Activated CD4-positive, alpha-beta T cell treated with anti-CD3 and anti-CD28 coated beads, Interleukin-2, amount 50 U/mL, for 1 hour (primary cell): Measurements from ENCODE around the gene ZFAND3.

Experiments
- DNase-seq: peaks from one replicate; pipeline ENCODE4 v3.0.0-alpha.2; 2020

ZFAND3 gene

GRCh38 chr6:37819177-37819801 lies at the start of gene ZFAND3:
Gene ZFAND3, plus strand, starts transcription at chr6:37819727. Its CDS starts 219 bp downstream, at chr6:37819946.
- peak; percentile 88 for DNase-seq

GRCh38 chr6:37774028-37774680 lies 45.4 kb upstream of the ZFAND3 start:
- DNase-seq, result no peak

GRCh38 chr6:37776566-37776965 lies 43.0 kb upstream of the ZFAND3 start:
- DNase-seq, result no peak

- DNase-seq, result no peak
Observed at GRCh38 chr6:37777272-37777834, 42.2 kb upstream of the ZFAND3 start.

GRCh38 chr6:37779111-37779800 lies 40.3 kb upstream of the ZFAND3 start:
- no peak for DNase-seq

GRCh38 chr6:37779902-37780628 lies 39.5 kb upstream of the ZFAND3 start:
- no peak for DNase-seq

- DNase-seq, result no peak
Observed at GRCh38 chr6:37781788-37782187, 37.7 kb upstream of the ZFAND3 start.

GRCh38 chr6:37783025-37783855 lies 36.3 kb upstream of the ZFAND3 start:
- no peak for DNase-seq

GRCh38 chr6:37783856-37784584 lies 35.5 kb upstream of the ZFAND3 start:
- DNase-seq, result no peak

GRCh38 chr6:37784585-37784967 lies 35.0 kb upstream of the ZFAND3 start:
- no peak for DNase-seq

- DNase-seq, result no peak
Observed at GRCh38 chr6:37785002-37785662, 34.4 kb upstream of the ZFAND3 start.

GRCh38 chr6:37785663-37786270 lies 33.8 kb upstream of the ZFAND3 start:
- DNase-seq, result no peak

- DNase-seq, result no peak
Observed at GRCh38 chr6:37787216-37787615, 32.3 kb upstream of the ZFAND3 start.

- DNase-seq, result no peak
Observed at GRCh38 chr6:37788259-37788658, 31.3 kb upstream of the ZFAND3 start.

- peak; percentile 69 for DNase-seq
Observed at GRCh38 chr6:37791156-37791919, 28.2 kb upstream of the ZFAND3 start.

- no peak for DNase-seq
Observed at GRCh38 chr6:37792457-37793033, 27.0 kb upstream of the ZFAND3 start.

GRCh38 chr6:37793067-37793466 lies 26.5 kb upstream of the ZFAND3 start:
- no peak for DNase-seq

- DNase-seq, result no peak
Observed at GRCh38 chr6:37794825-37795224, 24.7 kb upstream of the ZFAND3 start.
